ENCODE results near the gene ACTL9.
"Not testable (repeated sequence)": the region's sequence is repeated elsewhere in the genome, so short reads cannot be mapped to it uniquely, and the experiment has no call there.

The ACTL9 gene, protein sequence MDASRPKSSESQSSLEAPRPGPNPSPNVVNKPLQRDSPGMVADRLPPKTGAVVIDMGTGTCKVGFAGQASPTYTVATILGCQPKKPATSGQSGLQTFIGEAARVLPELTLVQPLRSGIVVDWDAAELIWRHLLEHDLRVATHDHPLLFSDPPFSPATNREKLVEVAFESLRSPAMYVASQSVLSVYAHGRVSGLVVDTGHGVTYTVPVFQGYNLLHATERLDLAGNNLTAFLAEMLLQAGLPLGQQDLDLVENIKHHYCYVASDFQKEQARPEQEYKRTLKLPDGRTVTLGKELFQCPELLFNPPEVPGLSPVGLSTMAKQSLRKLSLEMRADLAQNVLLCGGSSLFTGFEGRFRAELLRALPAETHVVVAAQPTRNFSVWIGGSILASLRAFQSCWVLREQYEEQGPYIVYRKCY

DNA sequence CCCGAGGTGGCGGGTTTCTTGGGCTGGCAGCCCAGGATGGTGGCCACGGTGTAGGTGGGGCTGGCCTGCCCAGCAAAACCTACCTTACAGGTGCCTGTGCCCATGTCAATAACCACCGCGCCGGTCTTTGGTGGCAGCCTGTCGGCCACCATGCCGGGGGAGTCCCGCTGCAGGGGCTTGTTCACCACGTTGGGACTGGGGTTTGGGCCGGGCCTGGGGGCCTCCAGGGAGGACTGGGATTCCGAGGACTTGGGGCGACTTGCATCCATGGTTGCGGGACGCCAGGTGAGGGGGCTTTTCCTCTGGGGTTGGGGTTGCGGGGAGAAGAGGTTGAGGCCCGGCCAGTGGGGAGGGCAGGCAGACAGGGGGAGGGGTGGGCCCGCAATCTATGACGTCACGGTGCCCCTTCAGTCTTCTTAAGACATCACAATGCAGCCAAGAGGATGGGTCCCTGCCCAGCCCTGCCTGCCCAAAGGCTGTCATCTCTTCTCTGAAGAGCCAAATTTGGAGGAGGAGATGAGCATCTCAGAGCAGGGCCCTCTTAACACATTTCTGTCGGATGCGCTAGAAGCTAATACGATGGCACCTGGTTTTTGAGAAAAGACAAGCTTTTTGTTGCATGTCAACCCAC lies at the start of gene ACTL9:
TSS of gene ACTL9 (minus strand) at position 363 of the 631 bp plus-strand sequence. CDS start at position 269, 94 bp downstream.
- no peak within 1 kb of the TSS for H3K4me3 ChIP-seq (ENCODE audit: low read depth, low read length)
- no peak for DNase-seq (ENCODE audit: low read depth)
- TF ChIP-seq, protein P1, sequence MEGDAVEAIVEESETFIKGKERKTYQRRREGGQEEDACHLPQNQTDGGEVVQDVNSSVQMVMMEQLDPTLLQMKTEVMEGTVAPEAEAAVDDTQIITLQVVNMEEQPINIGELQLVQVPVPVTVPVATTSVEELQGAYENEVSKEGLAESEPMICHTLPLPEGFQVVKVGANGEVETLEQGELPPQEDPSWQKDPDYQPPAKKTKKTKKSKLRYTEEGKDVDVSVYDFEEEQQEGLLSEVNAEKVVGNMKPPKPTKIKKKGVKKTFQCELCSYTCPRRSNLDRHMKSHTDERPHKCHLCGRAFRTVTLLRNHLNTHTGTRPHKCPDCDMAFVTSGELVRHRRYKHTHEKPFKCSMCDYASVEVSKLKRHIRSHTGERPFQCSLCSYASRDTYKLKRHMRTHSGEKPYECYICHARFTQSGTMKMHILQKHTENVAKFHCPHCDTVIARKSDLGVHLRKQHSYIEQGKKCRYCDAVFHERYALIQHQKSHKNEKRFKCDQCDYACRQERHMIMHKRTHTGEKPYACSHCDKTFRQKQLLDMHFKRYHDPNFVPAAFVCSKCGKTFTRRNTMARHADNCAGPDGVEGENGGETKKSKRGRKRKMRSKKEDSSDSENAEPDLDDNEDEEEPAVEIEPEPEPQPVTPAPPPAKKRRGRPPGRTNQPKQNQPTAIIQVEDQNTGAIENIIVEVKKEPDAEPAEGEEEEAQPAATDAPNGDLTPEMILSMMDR (IDR thresholded peaks at IDR 0.05; ENCODE audit: insufficient read depth, low read depth, low read length, missing control alignments) = no peak

DNA sequence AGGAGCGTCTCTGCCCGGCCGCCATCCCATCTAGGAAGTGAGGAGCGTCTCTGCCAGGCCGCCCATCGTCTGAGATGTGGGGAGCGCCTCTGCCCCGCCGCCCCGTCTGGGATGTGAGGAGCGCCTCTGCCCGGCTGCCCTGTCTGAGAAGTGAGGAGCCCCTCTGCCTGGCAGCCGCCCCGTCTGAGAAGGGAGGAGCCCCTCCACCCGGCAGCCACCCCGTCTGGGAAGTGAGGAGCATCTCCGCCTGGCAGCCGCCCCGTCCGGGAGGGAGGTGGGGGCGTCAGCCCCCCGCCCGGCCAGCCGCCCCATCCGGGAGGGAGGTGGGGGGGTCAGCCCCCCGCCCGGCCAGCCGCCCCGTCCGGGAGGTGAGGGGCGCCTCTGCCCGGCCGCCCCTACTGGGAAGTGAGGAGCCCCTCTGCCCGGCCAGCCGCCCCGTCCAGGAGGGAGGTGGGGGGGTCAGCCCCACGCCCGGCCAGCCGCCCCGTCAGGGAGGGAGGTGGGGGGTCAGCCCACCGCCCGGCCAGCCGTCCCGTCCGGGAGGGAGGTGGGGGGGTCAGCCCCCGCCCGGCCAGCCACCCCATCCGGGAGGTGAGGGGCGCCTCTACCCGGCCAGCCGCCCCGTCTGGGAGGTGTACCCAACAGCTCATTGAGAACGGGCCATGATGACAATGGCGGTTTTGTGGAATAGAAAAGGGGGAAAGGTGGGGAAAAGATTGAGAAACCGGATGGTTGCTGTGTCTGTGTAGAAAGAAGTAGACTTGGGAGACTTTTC lies 40.9 kb upstream of the ACTL9 start:
- not testable (repeated sequence) for DNase-seq (ENCODE audit: low read depth); H3K4me3 ChIP-seq (ENCODE audit: low read depth, low read length)

DNA sequence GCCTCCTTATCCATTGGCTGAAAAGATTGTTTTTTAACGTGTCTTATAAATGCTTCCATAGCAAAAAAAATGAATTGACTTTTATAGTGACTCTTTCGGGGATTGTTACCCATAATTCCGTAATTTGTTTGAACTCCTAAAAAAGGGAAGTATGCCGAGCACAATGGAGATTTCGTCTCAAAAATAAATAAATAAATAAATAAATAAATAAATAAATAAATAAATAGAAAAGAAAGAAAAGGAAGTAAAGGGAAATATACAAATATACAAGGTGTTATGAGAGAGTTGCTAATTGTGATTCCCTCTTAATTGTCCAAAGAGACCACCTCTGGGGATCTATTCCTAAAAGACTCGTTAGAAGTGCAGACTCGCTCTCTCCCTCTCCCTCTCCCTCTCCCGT lies 39.8 kb upstream of the ACTL9 start:
- H3K4me3 ChIP-seq (ENCODE audit: low read depth, low read length) = no peak overlapping the region
- TF ChIP-seq, protein P1 (IDR thresholded peaks at IDR 0.05; ENCODE audit: insufficient read depth, low read depth, low read length, missing control alignments) = no peak
- no peak for DNase-seq (ENCODE audit: low read depth)

DNA sequence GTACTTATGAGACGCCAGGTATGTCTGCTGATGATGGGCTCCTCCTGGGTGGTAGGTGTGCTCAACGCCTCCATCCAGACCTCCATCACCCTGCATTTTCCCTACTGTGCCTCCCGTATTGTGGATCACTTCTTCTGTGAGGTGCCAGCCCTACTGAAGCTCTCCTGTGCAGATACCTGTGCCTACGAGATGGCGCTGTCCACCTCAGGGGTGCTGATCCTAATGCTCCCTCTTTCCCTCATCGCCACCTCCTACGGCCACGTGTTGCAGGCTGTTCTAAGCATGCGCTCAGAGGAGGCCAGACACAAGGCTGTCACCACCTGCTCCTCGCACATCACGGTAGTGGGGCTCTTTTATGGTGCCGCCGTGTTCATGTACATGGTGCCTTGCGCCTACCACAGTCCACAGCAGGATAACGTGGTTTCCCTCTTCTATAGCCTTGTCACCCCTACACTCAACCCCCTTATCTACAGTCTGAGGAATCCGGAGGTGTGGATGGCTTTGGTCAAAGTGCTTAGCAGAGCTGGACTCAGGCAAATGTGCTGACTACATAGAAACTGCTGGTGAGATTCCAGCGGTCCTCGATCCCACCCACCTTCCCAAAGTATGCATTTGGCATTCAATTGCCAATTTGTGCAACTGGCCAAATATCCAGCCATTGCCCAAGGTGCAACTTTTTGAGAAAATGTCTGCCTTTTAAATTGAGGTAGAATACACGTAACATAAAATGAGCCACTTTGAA lies 33.0 kb upstream of the ACTL9 start:
- TF ChIP-seq, protein P1 (IDR thresholded peaks at IDR 0.05; ENCODE audit: insufficient read depth, low read depth, low read length, missing control alignments) = no peak
- DNase-seq (ENCODE audit: low read depth) = no peak
- no peak overlapping the region for H3K4me3 ChIP-seq (ENCODE audit: low read depth, low read length)

DNA sequence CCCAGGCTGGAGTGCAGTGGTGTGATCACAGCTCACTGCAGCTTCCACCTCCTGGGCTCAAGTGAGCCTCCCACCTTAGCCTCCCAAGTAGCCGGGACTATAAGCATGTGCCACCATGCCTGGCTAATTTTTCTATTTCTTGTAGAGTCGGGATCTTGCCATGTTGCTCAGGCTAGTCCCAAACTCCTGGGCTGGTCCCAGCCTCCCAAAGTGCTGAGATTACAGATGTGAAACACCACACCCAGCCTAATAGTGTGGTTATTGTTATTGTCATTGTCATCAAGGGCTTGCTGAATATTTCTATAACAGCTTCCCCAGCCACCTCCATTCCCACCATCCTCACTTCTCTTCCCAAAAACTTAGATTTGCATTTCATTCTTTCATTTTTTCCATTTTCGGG lies 25.7 kb upstream of the ACTL9 start:
- TF ChIP-seq, protein P1 (IDR thresholded peaks at IDR 0.05; ENCODE audit: insufficient read depth, low read depth, low read length, missing control alignments) = no peak
- DNase-seq (ENCODE audit: low read depth) = no peak
- H3K4me3 ChIP-seq (ENCODE audit: low read depth, low read length) = no peak overlapping the region

DNA sequence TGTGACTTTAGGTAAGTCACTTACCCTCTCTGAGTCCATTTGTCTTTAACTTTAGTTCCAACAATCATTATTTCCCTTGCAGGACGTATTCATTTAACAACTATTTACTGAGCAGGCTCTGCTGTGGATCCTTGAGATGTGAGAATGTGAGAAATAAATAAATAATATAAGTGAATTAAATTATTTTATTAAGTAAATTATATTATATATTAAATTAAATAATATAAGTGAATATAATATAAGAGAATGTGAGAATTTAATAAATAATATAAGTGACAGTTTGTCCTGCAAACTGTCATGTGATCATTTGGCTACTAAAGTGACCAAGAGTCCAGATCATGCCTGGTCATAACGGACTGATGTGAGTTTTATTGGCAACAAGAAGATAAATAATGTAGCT lies 23.4 kb upstream of the ACTL9 start:
- no peak overlapping the region for H3K4me3 ChIP-seq (ENCODE audit: low read depth, low read length)
- no peak for DNase-seq (ENCODE audit: low read depth)
- TF ChIP-seq, protein P1 (IDR thresholded peaks at IDR 0.05; ENCODE audit: insufficient read depth, low read depth, low read length, missing control alignments) = no peak

All from GM12865 (cell line).